GM19467 (cell line): ENCODE data around the gene HDAC4.

Experiments
- ATAC-seq: cut with Tn5 transposase; IDR thresholded peaks from one replicate; pipeline ENCODE4 v1.9.1; 2021; ENCODE audit warnings: mild to moderate bottlenecking, moderate library complexity; ENCODE audit not compliant: unreplicated experiment

Gene HDAC4

GRCh38 chr2:239137165-239137897 lies 263.5 kb downstream of the HDAC4 start:
- no peak for ATAC-seq

- ATAC-seq: no peak
These were observed 264.1 kb downstream of the HDAC4 start for GRCh38 chr2:239136762-239137161.

GRCh38 chr2:239136203-239136602 lies 264.6 kb downstream of the HDAC4 start:
- ATAC-seq: no peak

- no peak for ATAC-seq
These were observed 265.3 kb downstream of the HDAC4 start for GRCh38 chr2:239135531-239135930.

GRCh38 chr2:239133945-239134570 lies 266.8 kb downstream of the HDAC4 start:
- ATAC-seq: no peak

- no peak for ATAC-seq
These were observed 268.0 kb downstream of the HDAC4 start for GRCh38 chr2:239132786-239133185.

- no peak for ATAC-seq
These were observed 268.6 kb downstream of the HDAC4 start for GRCh38 chr2:239132156-239132709.

GRCh38 chr2:239131521-239131920 lies 269.3 kb downstream of the HDAC4 start:
- ATAC-seq: no peak

GRCh38 chr2:239130786-239131325 lies 270.0 kb downstream of the HDAC4 start:
- ATAC-seq: no peak

- ATAC-seq: no peak
These were observed 270.8 kb downstream of the HDAC4 start for GRCh38 chr2:239130041-239130440.

GRCh38 chr2:239129147-239129920 lies 271.5 kb downstream of the HDAC4 start:
- no peak for ATAC-seq

- ATAC-seq: no peak
These were observed 272.1 kb downstream of the HDAC4 start for GRCh38 chr2:239128706-239129105.

- no peak for ATAC-seq
These were observed 273.3 kb downstream of the HDAC4 start for GRCh38 chr2:239127513-239127912.

GRCh38 chr2:239125726-239126675 lies 274.8 kb downstream of the HDAC4 start:
- ATAC-seq: no peak

- ATAC-seq: no peak
These were observed 276.5 kb downstream of the HDAC4 start for GRCh38 chr2:239124152-239124899.

- no peak for ATAC-seq
These were observed 278.3 kb downstream of the HDAC4 start for GRCh38 chr2:239122421-239123110.

GRCh38 chr2:239121600-239122012 lies 279.2 kb downstream of the HDAC4 start:
- ATAC-seq: no peak

- no peak for ATAC-seq
These were observed 280.2 kb downstream of the HDAC4 start for GRCh38 chr2:239120664-239121063.
